KBM-7 (cell line): Measurements from ENCODE around the gene LAMB3.

Experiments
- DNase-seq: peaks from one replicate; pipeline ENCODE4 v3.0.0-alpha.2; 2015
- in situ Hi-C: fragments of 300-500 bp; cut with MboI; formaldehyde crosslinking; loops from 2 replicates; pipeline ENCODE4 v1.14.3; 2020; ENCODE audit warnings: low sequenced_read_pairs, low pct_unique_long_range_greater_than_20kb, mixed read lengths

LAMB3 gene

DNA sequence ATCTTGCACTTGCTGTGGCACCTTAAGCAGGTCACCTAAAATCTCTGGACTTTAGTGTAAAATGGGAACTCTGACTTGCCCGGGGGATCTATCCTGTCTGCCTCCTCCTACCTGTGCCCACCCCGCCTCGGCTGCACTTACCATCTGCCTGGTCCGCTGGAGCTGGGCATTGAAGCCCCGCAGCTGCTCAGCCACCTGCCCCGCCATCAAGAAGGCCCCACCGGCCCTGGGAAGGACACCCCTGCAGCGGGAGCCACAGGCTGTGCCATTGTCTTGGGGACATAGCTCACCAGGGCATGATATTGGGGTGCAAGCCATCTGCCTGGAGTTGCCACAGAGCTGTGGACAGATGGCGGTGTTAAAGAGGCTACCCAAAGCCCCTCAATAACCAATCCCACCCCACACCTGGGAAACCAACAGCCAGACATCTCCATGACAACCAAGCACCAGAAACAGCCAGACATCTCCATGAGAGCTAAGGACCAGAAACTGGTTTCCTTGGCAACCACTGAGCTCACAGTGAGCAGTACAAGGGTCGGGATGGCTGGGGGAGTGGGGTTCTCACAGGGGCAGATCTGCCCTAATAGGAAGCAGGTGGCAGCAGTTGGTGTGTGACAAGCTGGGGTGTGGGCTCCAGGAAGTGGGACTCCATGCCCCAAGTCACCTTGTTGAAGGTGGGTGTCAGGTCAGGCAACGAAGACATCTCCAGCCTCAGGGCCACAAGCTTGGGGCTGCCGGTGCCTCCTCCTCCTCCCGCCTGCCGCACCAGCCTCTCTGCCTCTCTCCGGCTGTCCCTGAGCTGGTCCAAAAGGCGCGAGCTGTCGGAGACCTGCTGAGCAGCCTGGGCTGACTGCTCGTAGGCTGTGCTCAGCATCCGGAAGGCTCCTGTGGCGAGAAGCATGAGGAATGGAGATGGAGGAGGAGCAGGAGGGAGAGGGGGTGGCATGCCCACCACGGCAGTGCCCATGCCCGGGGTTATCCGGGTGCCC is 29.1 kb downstream of the LAMB3 start:
- in situ Hi-C loops: no loop called here
- no peak for DNase-seq

DNA sequence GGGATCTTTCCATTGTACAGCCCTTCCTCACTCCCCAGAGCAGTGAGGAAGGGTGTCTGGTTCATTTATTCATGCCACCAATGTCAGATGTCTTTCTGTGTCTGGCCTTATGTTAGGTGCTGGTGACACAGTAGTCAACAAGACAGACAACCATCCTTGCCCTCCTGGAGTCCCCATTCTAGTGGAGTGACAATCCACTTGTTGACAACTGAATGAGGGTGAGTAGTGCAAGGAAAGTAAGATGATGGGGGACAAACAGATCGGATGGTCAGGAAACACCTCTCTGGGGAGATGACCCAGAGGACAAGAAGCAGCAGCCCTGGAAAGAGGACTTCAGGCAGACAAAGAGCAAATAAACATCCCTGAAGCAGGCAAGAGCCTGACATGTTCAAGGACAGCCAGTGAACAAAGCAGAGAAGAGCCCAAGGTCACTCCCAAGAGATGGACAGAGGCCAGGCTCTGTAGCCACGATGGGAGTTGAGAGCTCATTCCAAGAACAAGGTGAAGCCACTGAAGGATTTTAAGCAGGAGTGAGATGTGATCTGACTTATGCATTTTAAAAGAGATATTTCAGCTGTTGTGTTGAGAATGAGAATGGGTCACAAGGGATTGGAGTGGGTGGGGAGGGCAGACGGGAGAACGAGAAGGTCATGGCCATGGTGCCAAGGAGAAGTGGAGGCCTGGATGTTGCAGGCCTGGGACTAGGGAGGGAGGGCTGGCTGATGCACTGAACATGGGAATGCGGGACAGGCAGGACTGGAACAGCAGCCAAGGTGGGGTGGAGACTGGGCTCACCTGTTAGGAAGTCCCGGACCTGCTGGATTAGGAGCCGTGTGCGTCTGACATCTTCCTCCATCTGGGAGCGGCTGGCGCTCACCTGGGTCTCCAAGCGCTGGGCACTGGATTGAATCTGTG is 30.2 kb downstream of the LAMB3 start:
- in situ Hi-C loops: no loop called here
- DNase-seq: no peak

DNA sequence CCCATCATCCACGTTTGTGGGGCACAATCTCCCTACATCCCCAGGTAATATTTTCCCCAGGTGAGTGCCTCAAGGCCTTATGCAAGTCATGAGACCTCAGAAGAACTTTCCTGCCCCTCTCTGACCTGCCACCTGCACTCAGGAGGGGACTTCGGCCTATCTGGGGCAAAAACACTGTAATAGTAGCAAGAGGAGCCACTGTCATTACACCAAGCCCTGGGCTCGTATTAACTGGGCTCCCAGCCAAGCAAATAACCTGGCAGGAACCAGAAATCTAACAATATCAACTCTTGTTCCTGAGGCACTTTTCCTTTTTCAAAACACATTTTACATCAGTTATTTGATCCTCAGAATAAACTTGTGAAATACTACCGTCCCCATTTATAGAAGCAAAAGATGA is 30.9 kb downstream of the LAMB3 start:
- in situ Hi-C loops: no loop called here
- DNase-seq: no peak

DNA sequence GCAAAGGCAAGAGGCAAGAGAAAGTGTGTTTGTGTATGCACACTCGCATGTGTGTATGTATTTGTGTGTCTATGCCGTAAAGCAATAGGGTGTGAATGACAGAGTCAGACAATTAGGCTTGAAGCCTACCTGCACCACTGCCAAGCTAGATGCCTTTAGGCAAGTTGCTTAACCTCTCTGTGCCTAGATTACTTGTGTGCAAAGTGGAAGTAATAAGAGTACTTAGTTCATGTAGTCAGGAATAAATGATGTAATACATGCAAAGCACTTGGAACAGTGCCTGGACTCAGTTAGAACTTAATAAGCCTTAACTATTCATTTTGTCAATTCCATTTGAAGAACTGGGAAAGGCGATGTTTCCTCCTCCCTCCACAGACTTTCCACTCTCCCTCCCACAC is 31.7 kb downstream of the LAMB3 start:
- DNase-seq: no peak
- in situ Hi-C loops: no loop called here

DNA sequence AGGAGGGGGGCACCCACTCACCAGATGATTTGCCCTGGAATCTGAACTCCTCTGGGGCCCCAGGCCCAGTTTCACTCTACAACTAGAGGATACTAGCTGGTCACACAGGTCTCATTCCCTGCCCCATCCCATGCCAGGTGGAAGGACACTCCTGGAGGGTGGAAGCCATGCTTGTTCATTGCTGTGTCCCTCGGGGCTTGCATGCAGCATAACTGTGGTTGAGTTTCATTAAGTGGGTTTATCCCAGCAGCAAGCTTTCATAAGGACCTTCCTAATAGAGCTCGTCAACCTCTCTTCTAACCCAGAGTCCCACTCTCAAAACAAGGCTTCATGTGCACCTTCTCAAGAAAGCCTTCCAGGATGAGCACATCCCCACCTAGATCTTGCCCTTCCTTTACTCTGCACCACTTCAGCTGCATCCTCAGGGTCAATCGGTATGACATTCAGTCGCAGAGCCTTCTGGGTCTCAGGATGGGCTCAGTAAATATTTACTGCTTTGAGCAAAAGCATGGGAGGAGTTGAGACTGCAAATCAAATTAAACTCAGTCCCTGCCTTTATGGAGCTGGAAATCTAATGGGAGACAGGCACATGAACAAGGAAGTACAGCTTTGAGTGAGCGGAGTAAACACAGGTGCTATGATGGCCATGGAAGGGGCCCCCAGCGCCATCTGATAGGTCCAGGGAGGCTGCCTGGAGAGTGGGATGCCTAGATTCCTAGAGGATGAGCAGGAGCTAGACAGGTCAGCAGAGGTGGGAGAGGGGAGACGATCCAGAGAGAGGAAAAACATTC is 32.3 kb downstream of the LAMB3 start:
- DNase-seq: no peak
- in situ Hi-C loops: no loop called here

DNA sequence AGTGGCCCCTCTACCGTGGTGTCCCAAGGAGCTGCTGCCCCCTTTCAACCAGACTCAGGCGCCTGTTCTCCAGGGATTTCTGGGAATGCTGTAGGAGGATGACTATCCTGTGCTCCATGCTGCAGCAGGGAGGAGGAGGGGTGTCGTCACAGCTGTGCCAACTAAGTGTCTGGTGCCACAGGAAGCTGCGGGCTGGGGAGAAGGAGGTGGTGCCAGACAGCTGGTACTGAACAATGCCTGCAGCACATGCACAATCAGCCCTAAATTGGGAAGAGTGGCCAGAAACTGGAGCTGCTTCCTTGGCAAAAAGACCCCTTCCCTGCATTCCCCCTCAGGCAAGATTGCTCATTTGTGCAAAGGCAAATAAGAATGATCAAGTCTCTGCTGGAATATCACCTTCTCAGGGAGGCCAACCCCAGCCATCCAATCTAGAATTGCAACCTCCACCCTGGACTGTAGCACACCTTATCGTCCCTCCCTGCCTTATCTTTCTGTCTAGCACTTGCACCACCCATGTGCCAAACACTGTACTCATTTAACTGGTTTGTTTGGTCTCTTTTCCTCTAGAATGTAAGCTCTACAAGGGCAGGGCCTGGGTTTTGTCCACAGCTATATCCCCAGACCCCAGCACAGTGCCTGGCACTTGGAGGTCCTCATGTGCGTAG is 33.3 kb downstream of the LAMB3 start:
- in situ Hi-C loops: no loop called here
- no peak for DNase-seq

DNA sequence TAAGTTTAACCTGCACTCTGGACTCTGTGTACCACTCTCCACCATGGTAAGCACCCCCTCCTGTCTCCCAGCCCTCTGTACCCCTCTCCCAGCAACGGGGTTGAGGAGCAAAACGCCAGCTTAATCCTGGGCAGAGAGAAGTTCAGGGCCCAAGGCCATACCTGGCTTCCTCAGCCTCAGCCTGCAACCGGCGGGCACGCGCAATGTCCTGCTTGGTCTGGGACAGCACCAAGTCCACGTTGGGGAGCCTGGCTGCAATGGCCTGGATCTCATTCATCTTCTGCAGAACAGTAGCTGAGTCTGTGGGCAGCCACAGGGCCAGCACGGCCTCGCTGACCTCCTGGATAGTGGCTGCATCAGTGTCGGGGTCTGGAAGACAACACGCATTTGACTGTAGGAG is 33.9 kb downstream of the LAMB3 start:
- in situ Hi-C loops: no loop called here
- no peak for DNase-seq

DNA sequence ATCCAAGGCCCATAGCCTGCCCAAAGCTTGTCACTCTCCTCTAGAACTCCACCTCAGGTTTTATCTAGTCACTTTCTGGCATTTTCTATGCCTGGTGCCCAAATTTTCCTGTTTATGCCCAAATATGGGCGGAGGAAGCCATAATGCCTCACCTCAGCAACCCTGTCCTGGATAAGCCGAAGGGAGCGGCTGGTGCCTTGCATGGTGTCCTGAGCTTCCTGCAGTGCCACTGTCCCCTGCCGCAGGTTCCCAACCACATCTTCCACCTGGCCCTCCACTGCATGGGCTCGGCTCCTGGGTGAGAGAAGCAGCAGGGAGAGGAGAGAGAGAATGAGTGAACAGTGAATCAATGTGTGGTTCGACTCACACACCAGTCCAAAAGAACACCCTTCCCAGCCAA is 34.5 kb downstream of the LAMB3 start:
- in situ Hi-C loops: no loop called here
- DNase-seq: no peak

DNA sequence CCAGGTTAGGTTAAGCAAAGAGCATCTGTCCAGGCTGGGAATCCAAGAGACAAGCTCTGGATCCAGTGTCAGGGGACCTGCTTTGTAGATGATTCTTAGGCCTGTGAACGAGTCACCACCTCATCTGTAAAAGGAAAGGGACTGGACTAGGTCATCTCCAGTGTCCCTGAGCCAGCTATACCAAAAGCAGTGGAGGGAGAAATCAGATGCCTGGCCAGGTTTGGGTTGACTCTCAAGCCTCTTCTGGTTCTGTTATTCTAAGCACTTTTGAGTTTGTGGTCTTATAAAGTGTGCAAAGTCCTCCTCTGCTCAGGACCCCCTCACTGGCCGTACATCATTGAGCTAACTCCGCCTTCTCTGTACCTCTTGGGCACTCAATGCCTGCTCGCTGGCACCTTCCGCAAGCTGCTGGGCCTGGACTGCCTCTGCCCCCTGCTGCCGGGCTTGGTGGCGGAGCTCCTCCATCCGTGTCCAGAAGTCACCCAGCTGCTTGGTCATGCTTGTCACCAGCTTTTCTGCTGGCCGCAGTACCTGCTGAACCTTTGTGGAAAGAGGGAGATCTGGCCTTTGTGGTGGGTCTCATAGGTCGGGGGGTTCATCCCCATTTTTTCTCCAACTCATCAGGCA is 35.1 kb downstream of the LAMB3 start:
- in situ Hi-C loops: no loop called here
- no peak for DNase-seq

DNA sequence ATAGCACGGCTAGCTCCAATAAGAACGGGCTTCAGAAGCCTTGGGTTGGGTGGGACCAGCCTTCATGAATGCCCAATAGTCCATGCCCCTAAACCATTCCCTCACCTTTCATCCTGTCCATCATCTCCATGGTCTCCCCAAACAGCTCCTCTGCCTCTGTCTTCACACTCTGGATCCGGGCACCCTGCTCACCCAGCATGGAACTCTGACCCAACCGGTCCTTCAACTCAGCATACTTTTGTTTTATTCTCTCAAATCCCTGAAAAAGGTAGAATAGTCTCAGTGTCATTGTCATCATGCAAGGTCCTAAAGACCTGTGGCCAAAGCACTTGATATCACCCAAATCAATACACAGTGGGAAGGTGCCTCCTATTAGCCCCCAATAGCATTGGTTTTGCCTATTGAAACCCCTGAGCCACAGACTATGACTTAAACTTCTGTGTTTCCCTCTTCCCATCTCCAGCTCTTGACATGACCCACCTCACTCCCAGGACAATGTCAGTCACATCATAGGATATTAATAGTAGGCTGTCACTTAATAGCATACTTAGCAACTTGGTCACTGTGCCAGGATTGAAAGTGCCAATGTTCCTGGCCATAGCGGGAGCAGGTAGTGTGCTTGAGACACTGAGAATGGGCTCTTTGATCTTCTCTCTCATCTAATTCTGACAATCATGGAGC is 35.7 kb downstream of the LAMB3 start:
- in situ Hi-C loops: no loop called here
- no peak for DNase-seq

DNA sequence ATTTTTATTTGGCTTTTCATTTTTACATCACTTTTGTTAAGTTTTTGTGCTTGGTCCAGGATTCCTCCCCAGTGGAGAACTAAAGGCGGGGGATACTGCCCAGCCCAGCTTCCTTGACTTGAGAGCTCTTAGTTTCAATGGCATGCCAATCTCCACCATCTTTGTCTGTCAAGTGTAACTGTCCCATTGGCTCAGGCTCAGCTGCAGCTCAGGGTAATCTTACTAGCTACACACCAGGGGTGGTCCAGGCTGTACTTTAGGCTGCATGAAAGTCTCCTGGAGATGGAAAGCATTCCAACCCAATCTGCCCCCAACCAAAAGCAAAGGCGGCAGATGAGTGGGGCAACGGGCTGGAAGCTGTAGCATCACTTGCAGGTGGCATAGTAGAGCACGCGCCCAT is 37.3 kb downstream of the LAMB3 start:
- no peak for DNase-seq
- in situ Hi-C loops: no loop called here

DNA sequence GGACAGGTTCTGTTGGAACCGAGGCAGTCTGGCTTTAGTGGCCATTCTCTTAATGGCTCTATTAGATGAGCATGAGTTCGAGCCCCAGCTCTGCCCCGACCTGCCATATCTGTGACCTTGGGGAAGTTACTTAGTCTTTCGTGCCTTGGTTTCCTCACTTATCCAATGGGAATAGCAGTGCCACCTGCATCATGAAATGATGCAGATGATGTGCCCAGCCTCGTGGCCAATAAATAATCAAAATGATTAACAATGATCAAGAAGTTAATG is 38.1 kb downstream of the LAMB3 start:
- in situ Hi-C loops: no loop called here

DNA sequence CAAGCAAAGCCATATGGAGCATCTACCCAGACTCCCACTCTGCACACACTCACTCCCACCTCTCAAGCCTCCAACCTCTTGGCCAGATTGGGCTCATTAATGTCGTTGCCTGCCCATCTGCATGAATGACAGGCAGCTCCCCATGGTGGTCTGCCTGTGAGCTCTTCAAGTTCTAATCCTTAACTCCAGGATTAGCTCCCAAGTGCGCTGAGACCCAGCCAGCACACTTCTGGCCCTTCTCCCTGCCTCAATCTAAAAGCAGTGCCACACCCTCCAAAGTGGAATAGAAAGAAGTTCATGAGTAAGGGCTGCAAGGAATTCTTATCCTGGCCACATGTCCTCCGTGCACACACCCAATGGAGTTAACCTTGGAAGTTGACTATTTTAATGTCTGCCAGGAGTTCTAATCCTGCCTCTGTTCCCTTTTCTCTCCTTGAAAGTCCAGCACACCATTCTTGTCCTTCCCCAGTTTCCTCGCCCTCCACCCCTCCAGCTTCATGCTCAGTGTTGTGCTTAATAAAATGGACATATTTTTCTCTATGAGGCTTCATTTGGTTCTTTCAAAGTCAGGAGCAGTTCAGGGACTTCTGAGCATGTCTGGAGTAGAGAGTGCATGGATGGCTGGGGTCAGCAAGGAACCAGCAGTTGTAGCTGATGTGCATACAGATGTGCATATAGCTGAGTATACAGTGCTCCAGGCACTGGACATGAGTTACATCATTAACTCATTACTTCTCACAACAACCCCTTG is 38.6 kb downstream of the LAMB3 start:
- DNase-seq: no peak

More for the DNA sequence above, 38.1 kb downstream of the LAMB3 start:
- no peak for DNase-seq

DNA sequence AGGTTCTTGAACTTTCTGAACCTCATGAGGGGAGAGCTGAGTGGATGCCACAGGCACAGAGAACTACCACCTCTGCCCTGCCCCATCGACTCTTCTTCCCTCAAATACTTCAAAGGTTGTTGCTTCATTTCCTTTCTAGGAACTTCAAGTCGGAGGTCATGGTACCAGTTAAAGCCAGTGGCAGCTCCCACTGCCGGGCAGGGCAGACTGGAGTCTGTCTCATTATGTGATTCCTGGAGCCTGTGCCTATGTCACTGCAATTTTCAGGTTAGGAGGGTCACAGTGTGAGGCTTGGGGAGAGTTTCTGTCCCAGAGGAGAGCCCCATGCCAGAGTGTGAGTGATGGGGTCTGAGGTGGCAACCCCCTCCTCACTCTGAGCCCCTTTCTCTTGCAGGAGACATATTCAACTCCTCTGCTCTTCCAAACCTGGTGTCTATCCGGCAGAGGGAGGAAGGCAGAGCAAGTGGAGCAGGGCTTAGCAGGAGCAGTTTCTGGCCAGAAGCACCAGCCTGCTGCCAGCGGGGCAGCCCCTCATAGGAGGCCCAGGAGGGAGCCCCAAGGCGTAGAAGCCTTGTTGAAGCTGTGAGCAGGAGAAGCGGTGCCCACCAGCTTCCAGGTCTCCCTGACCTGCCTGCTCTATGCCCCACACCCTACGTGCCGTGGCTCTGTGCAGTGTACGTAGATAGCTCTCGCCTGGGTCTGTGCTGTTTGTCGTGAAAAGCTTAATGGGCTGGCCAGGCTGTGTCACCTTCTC is 39.4 kb downstream of the LAMB3 start:
- in situ Hi-C loops: no loop called here
- no peak for DNase-seq

More for the DNA sequence above, 38.6 kb downstream of the LAMB3 start:
- in situ Hi-C loops: no loop called here

DNA sequence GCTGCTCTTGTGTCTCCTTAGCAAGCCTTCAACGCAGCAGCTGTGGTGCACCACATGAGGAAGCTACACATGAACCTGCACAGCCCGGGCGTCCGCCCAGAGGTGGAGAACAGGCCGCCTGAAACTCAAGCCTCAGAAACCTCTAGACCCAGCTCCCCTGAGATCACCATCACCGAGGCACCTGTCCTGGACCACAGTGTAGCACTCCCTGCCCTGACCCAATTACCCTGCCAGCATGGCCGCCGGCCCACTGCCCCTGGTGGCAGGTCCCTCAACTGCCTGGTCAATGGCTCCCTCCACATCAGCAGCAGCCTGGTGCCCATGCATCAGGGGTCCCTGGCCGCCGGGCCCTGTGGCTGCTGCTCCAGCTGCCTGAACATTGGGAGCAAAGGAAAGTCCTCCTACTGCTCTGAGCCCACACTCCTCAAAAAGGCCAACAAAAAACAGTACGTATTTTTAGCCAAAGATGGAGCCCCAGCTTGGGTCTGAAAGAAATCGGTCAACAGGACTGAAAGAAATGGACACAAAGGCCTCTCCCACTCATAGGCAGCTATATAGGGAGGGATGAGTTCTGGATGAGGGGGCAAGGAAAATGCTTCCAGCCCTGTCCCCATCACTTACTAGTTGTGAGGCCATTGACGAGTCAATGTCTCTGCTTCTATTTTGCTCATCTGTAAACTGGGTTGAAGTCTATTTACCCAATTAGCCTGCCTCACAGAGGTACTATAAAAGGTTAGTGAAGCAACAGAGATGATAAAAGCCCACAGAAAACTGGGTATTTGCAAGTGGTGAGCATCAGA is 40.3 kb downstream of the LAMB3 start:
- no peak for DNase-seq
- in situ Hi-C loops: no loop called here

DNA sequence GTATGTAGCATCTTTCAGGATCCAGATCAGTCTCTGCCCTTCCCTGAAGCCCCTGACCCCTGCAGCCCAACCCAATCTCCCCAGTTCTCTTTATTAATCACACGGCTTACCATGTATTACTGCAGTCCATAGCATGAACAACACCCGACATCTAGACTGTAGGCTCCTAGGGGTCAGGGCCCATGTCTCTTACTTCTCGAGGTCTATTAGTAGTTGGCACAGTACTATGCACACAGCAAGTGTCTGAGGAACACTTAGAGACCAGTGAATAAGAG is 41.7 kb downstream of the LAMB3 start:
- no peak for DNase-seq
- in situ Hi-C loops: no loop called here
